GM19372 (cell line): ENCODE results near the gene GPRC5B.

Source experiments
- ATAC-seq: cut with Tn5 transposase; IDR thresholded peaks from one replicate; pipeline ENCODE4 v1.9.1; 2021; ENCODE audit warnings: mild to moderate bottlenecking, low read depth, moderate library complexity; ENCODE audit not compliant: unreplicated experiment

The GPRC5B gene

GRCh38 chr16:19874851-19875546, 9.6 kb downstream of the GPRC5B start:
- no peak for ATAC-seq

GRCh38 chr16:19874026-19874425, 10.6 kb downstream of the GPRC5B start:
- no peak for ATAC-seq

GRCh38 chr16:19872935-19873334, 11.7 kb downstream of the GPRC5B start:
- no peak for ATAC-seq

- no peak for ATAC-seq
Measured at GRCh38 chr16:19872179-19872863, 12.3 kb downstream of the GPRC5B start.

GRCh38 chr16:19871721-19872120, 12.9 kb downstream of the GPRC5B start:
- ATAC-seq: no peak

GRCh38 chr16:19868421-19868820, 16.2 kb downstream of the GPRC5B start:
- no peak for ATAC-seq

- ATAC-seq: no peak
Measured at GRCh38 chr16:19864566-19864965, 20.1 kb downstream of the GPRC5B start.

- no peak for ATAC-seq
Measured at GRCh38 chr16:19863990-19864389, 20.7 kb downstream of the GPRC5B start.

- ATAC-seq: no peak
Measured at GRCh38 chr16:19861811-19862327, 22.8 kb downstream of the GPRC5B start.

- no peak for ATAC-seq
Measured at GRCh38 chr16:19861133-19861532, 23.5 kb downstream of the GPRC5B start.

- ATAC-seq: no peak
Measured at GRCh38 chr16:19860166-19861041, 24.2 kb downstream of the GPRC5B start.

GRCh38 chr16:19859603-19860002, 25.0 kb downstream of the GPRC5B start:
- ATAC-seq: no peak

- ATAC-seq: no peak
Measured at GRCh38 chr16:19859166-19859565, 25.5 kb downstream of the GPRC5B start.

GRCh38 chr16:19858340-19859018, 26.2 kb downstream of the GPRC5B start:
- no peak for ATAC-seq

- ATAC-seq: no peak
Measured at GRCh38 chr16:19857593-19858339, 26.9 kb downstream of the GPRC5B start.

GRCh38 chr16:19856120-19856519, 28.5 kb downstream of the GPRC5B start:
- ATAC-seq: no peak

GRCh38 chr16:19854543-19854876, 30.1 kb downstream of the GPRC5B start:
- no peak for ATAC-seq

GRCh38 chr16:19853742-19854542, 30.7 kb downstream of the GPRC5B start:
- ATAC-seq: no peak

GRCh38 chr16:19853132-19853741, 31.4 kb downstream of the GPRC5B start:
- no peak for ATAC-seq
